Cortex of kidney (tissue), 1 donor: Measurements from ENCODE around the gene RPL4.

Experiments
- DNase-seq: peaks from one replicate; lab custom pipeline; 2025; lab: John Stamatoyannopoulos, UW

RPL4 gene

DNA sequence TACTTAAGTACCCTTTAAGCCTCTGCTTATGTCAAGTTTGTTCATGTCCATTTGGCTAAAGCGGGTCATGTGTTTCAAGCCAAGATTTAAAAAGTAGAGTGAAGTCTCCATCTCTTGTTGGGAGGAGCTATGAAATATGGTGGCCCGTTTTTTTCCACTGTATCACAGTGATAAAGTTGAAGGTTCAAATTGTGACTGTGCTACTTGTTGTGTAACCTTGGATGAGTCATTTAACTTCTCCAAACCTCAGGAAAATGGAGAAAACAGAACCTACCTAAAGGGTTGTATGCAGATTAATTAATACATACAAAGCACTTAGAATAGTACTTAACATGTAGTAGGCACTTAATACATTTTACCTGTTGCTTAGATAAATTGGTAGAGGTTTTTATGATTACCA lies 50.5 kb downstream of the RPL4 start:
- DNase-seq: no peak

GRCh38 chr15:66452971-66453580 lies 51.6 kb downstream of the RPL4 start:
- no peak for DNase-seq

DNA sequence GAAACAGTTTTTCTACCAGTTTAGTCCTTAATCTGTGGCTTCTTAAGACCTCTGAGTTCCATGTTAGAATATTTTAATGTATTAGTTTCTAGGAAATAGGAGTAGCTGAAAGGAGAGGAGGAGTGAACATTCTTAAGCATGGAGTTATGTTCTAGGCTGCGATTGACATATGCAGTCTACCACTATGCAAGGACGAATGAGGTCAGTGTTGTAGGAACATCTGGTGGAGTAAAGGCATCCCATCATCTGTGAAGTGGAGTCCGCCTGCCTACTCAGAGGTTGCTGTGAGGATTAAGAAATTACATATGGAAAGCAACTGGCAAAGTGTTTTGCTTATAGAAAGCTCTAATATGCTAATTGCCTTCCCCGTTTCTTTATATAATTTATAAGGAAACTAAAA lies 52.2 kb downstream of the RPL4 start:
- DNase-seq: no peak
